Lung (tissue), 12 donors: Measurements from ENCODE around the gene TICRR. TPM values are rescaled to one million over a fixed set of nuclear protein-coding genes. Genes with fewer than 3 reads are reported as not detected.
A peak's percentile ranks its signal among the peaks of the same experiment; 100 is the strongest.

ENCODE experiments used
- ATAC-seq: fragments of 200-7000 bp; cut with Tn5 transposase; one replicate; pipeline ENCODE4 v1.9.1; 2020; ENCODE audit warnings: moderate number of reproducible peaks; ENCODE audit not compliant: insufficient read depth, low FRiP score
- DNase-seq, 3 donors: peaks; one replicate each; pipeline ENCODE4 v3.0.0-alpha.2; 2013 to 2017
- H3K27ac ChIP-seq, 2 donors: one replicate each; pipeline ENCODE4 v1.5.1; 2013; ENCODE audit warnings: mild to moderate bottlenecking in 2 of 2, moderate library complexity in 2 of 2, control low read depth in 1 of 2, inconsistent platforms in 1 of 2, low read depth in 1 of 2, low read length in 1 of 2
- H3K27me3 ChIP-seq, 3 donors: one replicate each; pipeline ENCODE4 v1.5.1; 2013; ENCODE audit warnings: low read length in 2 of 3; ENCODE audit not compliant: control insufficient read depth in 3 of 3, insufficient read depth in 3 of 3
- H3K36me3 ChIP-seq, 4 donors: one replicate each; pipeline ENCODE4 v1.5.1; 2013; ENCODE audit warnings: low read length in 4 of 4, mild to moderate bottlenecking in 1 of 4, moderate library complexity in 1 of 4; ENCODE audit not compliant: control insufficient read depth in 4 of 4, insufficient read depth in 4 of 4
- H3K4me1 ChIP-seq, 5 donors: one replicate each; pipeline ENCODE4 v1.5.1; 2013; ENCODE audit warnings: low read length in 5 of 5, mild to moderate bottlenecking in 2 of 5, moderate library complexity in 1 of 5; ENCODE audit not compliant: control insufficient read depth in 5 of 5, insufficient read depth in 5 of 5
- H3K4me3 ChIP-seq: one replicate; pipeline ENCODE4 v1.5.1; 2013; ENCODE audit warnings: mild to moderate bottlenecking, control low read depth, moderate library complexity
- H3K9ac ChIP-seq, 2 donors: one replicate each; pipeline ENCODE4 v1.5.1; 2013; ENCODE audit warnings: low read length in 2 of 2, control low read depth in 1 of 2; ENCODE audit not compliant: insufficient read depth in 1 of 2
- H3K9me3 ChIP-seq, 4 donors: one replicate each; pipeline ENCODE4 v1.5.1; 2013; ENCODE audit warnings: low read length in 3 of 4, mild to moderate bottlenecking in 1 of 4, moderate library complexity in 1 of 4; ENCODE audit not compliant: control insufficient read depth in 4 of 4, insufficient read depth in 3 of 4
- WGBS, 2 donors: extraction: QIAGEN DNeasy Blood & Tissue Kit; methylation state at CpG; one replicate each; pipeline ENCODE4 v1.1.7; 2013; 5-methylcytosine and 5-hydroxymethylcytosine counted together
- polyA plus RNA-seq, 2 donors: library from polyadenylated mRNA; stranded (reverse); fragments of 200-250 nt; gene quantifications; one replicate each; pipeline ENCODE4 v1.2.1, GENCODE V29; 2013
- total RNA-seq, 2 donors: library from RNA; depleted of rRNA in 1 of 2; stranded (reverse); fragments of >200 nt in 1 of 2; gene quantifications; one replicate each; pipeline ENCODE4 v1.2.1, GENCODE V29; 2014 to 2021
- TF ChIP-seq, protein P1 (sequence below): IDR thresholded peaks from 2 replicates; pipeline ENCODE4 v1.5.1; 2012; ENCODE audit warnings: mild to moderate bottlenecking; ENCODE audit errors: control extremely low read depth, extremely low read depth
- donor health status: control.
- donor health status: control.
- donor health status: Bipolar disorder and iron deficiency.
- donor health status: healthy.
- donor health status: DM: yes; HTN: yes; CAD: no.

The TICRR gene
- total and polyA plus RNA-seq, 4 donors = 0.31 to 1.7 (median 0.43) TPM

DNA sequence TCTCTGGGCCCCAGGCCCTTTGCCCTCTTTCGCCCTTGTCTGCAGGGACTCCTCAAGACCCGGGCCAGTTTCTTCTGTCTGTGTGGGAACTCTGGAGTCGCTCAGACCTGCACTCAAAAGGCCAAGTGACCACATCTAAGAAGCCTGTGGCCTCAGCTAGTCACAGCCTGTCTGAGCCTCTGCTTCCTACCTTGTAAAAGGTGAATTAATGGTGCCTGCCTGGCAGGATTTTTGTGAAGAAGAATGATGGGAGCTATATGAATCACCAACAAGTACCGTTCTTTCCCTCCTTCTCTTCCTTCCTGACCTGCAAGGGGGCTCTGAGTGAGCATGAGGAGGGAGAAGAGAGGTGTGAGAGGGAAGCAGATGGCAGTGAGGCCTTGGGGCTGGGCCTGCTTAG, 96.4 kb downstream of the TICRR start:
- no peak overlapping the region for H3K27ac ChIP-seq
- peaks cover 0 to 5% (median 0%) of the 10 kb centered on the region in 5 donors for H3K4me1 ChIP-seq
- no peaks in the 10 kb centered on the region for H3K27me3 ChIP-seq
- H3K36me3 ChIP-seq = no peaks in the 10 kb centered on the region
- WGBS, 2 donors = 56 to 59% methylated on average over 4 of the region's 4 CpGs
- TF ChIP-seq, protein P1, sequence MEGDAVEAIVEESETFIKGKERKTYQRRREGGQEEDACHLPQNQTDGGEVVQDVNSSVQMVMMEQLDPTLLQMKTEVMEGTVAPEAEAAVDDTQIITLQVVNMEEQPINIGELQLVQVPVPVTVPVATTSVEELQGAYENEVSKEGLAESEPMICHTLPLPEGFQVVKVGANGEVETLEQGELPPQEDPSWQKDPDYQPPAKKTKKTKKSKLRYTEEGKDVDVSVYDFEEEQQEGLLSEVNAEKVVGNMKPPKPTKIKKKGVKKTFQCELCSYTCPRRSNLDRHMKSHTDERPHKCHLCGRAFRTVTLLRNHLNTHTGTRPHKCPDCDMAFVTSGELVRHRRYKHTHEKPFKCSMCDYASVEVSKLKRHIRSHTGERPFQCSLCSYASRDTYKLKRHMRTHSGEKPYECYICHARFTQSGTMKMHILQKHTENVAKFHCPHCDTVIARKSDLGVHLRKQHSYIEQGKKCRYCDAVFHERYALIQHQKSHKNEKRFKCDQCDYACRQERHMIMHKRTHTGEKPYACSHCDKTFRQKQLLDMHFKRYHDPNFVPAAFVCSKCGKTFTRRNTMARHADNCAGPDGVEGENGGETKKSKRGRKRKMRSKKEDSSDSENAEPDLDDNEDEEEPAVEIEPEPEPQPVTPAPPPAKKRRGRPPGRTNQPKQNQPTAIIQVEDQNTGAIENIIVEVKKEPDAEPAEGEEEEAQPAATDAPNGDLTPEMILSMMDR = no peak
- no peak overlapping the region for H3K9ac ChIP-seq
- no peak for ATAC-seq
- DNase-seq = no peak
- H3K9me3 ChIP-seq = no peaks in the 10 kb centered on the region
- H3K4me3 ChIP-seq = no peak overlapping the region

DNA sequence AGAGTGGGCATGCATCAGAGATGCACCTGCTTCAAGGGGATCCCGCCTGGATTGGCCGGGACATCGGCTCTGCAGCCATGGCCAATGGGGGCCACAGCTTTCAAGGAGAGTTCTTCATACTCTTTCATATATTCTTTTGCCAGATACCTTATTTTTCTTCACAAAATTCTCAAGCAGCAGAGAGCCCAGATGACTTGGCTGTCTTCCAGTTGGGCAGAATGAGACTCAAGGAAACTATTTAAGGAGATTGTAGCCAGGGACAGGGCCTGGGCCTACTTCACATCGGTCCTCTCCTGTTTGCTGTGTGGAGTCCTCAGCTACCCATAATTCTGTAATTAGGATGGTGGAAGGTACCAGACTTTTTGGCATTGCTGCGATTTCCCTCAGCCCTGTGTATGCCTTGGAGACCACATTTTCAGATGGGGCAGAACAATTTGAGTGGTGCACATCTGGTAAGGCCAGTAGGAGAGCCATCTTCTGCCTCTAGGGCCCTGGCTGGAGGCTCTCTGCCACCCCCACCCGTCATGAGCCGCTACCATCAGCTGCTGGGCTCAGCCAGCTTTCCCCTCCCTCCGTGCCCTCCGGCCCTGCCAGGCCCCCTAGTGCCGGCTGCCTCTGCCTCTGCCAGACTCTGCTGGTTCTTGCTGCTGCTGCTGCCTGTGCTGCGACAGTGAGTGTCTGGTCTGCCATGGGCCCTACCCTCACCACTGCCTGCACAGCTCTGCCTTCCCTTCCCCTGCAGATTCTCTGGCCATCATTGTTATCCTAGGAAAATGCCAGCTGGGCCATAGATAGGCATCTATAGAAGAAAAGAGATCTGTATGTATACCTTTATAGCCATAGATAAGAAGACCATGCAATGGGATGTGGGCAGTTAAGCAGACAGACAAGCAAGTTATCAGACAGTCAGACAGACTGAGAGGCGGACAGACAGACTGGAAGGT, 97.2 kb downstream of the TICRR start:
- WGBS, 2 donors = 93% methylated on average over 12 of the region's 12 CpGs
- TF ChIP-seq, protein P1 = no peak
- peak in 1 of 3 donors; percentile 54 for DNase-seq

DNA sequence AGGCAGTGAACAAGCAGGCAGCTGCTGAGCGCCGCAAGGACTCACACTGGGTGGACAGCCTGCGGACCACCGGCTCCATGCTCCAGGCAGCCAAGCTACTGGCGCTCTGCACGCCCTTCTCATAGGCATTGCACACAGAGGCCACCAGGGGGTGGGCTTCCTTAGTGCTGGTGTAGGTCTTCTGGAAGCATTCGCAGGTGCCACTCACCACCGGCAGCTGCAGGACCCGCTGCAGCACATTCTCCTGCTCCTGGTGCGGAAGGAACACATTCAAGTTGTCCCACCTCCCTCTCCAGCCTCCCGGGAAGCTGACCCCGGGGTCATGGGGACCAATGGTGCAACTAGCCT, 97.9 kb downstream of the TICRR start:
- no peak for ATAC-seq
- DNase-seq = peak in 1 of 3 donors; percentile 22
- Histone ChIP-seq H3K4me1 (peaks cover 0 to 5% (median 0%) of the 10 kb centered on the region in 5 donors), H3K4me3 (no peak overlapping the region), H3K9ac (no peak overlapping the region), H3K9me3 (no peaks in the 10 kb centered on the region), H3K27ac (no peak overlapping the region), H3K27me3 (no peaks in the 10 kb centered on the region), H3K36me3 (no peaks in the 10 kb centered on the region)
- 68 to 71% methylated on average over 12 of the region's 12 CpGs for WGBS, 2 donors
- TF ChIP-seq, protein P1 = no peak

More for the DNA sequence above, 97.2 kb downstream of the TICRR start:
- Histone ChIP-seq H3K9ac (no peak overlapping the region), H3K27me3 (no peaks in the 10 kb centered on the region), H3K4me3 (no peak overlapping the region), H3K27ac (no peak overlapping the region), H3K36me3 (no peaks in the 10 kb centered on the region), H3K4me1 (peaks cover 0 to 5% (median 0%) of the 10 kb centered on the region in 5 donors), H3K9me3 (no peaks in the 10 kb centered on the region)
- no peak for ATAC-seq
